Adrenal gland (tissue), 5 donors: Measurements from ENCODE around the gene MAP2K6.

ENCODE experiments used
- POLR2A ChIP-seq, 2 donors: fragments of 450-650 bp; IDR thresholded peaks; one replicate each; pipeline ENCODE4 v1.6.1; 2017; ENCODE audit warnings: antibody characterized with exemption in 2 of 2, mild to moderate bottlenecking in 2 of 2, moderate library complexity in 1 of 2
- TF ChIP-seq, protein P1 (sequence below), 6 experiments: fragments of 450-650 bp in 4 of 6; fragments of 200-600 bp in 2 of 6; sonication (generic) in 1 of 6; IDR thresholded peaks; 1 replicate in 5 of 6; 2 replicates in 1 of 6; pipeline versions ENCODE4 v1.5.1 to v1.8.0; 2016 to 2021; ENCODE audit warnings: antibody characterized with exemption in 6 of 6, mild to moderate bottlenecking in 2 of 6, moderate library complexity in 1 of 6
- donor health status: DM: no; HTN: no; CAD: no.

DNA sequence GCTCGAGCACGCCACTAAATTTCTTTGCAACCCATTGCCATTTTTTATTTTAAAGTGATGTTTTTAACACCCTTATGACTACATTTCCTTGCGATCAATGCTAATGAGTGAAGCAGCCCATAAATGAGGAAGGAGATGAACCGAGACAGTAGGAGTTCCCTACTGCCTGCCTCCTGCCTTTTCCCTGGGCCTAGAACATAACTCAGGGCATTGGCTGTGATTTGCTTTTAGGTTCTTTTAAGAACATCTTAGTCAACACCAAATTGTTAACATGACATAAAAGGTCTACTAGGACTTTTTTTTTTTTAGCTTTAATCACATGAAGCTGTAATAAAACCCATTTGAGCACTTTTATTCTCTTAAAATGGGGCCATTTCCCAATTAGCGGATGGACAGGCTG is 81.3 kb downstream of the MAP2K6 start:
- TF ChIP-seq, protein P1, sequence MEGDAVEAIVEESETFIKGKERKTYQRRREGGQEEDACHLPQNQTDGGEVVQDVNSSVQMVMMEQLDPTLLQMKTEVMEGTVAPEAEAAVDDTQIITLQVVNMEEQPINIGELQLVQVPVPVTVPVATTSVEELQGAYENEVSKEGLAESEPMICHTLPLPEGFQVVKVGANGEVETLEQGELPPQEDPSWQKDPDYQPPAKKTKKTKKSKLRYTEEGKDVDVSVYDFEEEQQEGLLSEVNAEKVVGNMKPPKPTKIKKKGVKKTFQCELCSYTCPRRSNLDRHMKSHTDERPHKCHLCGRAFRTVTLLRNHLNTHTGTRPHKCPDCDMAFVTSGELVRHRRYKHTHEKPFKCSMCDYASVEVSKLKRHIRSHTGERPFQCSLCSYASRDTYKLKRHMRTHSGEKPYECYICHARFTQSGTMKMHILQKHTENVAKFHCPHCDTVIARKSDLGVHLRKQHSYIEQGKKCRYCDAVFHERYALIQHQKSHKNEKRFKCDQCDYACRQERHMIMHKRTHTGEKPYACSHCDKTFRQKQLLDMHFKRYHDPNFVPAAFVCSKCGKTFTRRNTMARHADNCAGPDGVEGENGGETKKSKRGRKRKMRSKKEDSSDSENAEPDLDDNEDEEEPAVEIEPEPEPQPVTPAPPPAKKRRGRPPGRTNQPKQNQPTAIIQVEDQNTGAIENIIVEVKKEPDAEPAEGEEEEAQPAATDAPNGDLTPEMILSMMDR (IDR thresholded peaks at IDR 0.05): no peak
- TF ChIP-seq POLR2A (IDR thresholded peaks at IDR 0.05): no peak
